Natural killer cell treated with Interleukin-12 subunit alpha and Interleukin-12 subunit beta and Interleukin-15 and Interleukin-18, amount 100 ng/mL, for 72 hours (primary cell): ENCODE results near the gene TGDS. TPM values are rescaled to one million over a fixed set of nuclear protein-coding genes. Genes with fewer than 3 reads are reported as not detected.
"Not testable (repeated sequence)": the region's sequence is repeated elsewhere in the genome, so short reads cannot be mapped to it uniquely, and the experiment has no call there.

Source experiments
- ATAC-seq, 2 donors: fragments of 150-1000 bp; cut with Tn5 transposase in 1 of 2; sonication (Bioruptor Pico), chemical (Tn5 transposase) in 1 of 2; 2 replicates each; pipeline ENCODE4 v1.10.0; 2021
- DNase-seq: peaks from one replicate; pipeline ENCODE4 v3.0.0; 2022; ENCODE audit warnings: low spot score
- H3K27ac Mint-ChIP-seq, 2 donors: 1 replicate in 1 of 2; 2 replicates in 1 of 2; pipeline ENCODE4 v1.8.0; 2022; ENCODE audit warnings: mixed read lengths in 2 of 2, mild to moderate bottlenecking in 1 of 2, moderate library complexity in 1 of 2
- H3K27me3 Mint-ChIP-seq, 2 donors: 1 replicate in 1 of 2; 2 replicates in 1 of 2; pipeline ENCODE4 v1.8.0; 2022; ENCODE audit warnings: mixed read lengths in 2 of 2
- H3K36me3 Mint-ChIP-seq: one replicate; pipeline ENCODE4 v1.8.0; 2022; ENCODE audit warnings: mixed read lengths
- H3K4me1 Mint-ChIP-seq, 2 donors: 1 replicate in 1 of 2; 2 replicates in 1 of 2; pipeline ENCODE4 v1.8.0; 2022; ENCODE audit warnings: low read depth in 2 of 2, mixed read lengths in 2 of 2, mild to moderate bottlenecking in 1 of 2
- H3K4me3 Mint-ChIP-seq: one replicate; pipeline ENCODE4 v1.8.0; 2022; ENCODE audit warnings: mixed read lengths
- H3K9me3 Mint-ChIP-seq: 2 replicates; pipeline ENCODE4 v1.8.0; 2022; ENCODE audit warnings: mixed read lengths
- total RNA-seq, 2 donors: library from RNA; stranded (reverse); gene quantifications; one replicate each; pipeline ENCODE4 v1.2.3, GENCODE V29; 2022

The TGDS gene
- total RNA-seq, 2 donors from 2014 or later: 18.7 to 20.5 TPM

GRCh38 chr13:94534166-94534565, 61.8 kb downstream of the TGDS start:
- H3K9me3 Mint-ChIP-seq: no peaks in the 10 kb centered on the region
- no peak for DNase-seq
- H3K4me1 Mint-ChIP-seq: no peaks in the 10 kb centered on the region
- no peak for ATAC-seq
- no peak overlapping the region for H3K4me3 Mint-ChIP-seq
- H3K36me3 Mint-ChIP-seq: peaks cover 12% of the 10 kb centered on the region
- no peak overlapping the region for H3K27ac Mint-ChIP-seq
- peaks cover 19 to 29% of the 10 kb centered on the region in 2 donors for H3K27me3 Mint-ChIP-seq

- H3K36me3 Mint-ChIP-seq, ATAC-seq, H3K4me1 Mint-ChIP-seq, DNase-seq, H3K4me3 Mint-ChIP-seq, H3K27ac Mint-ChIP-seq, H3K9me3 Mint-ChIP-seq: not testable (repeated sequence)
- H3K27me3 Mint-ChIP-seq: peaks cover 12 to 27% of the 10 kb centered on the region in 2 donors
These were observed 63.7 kb downstream of the TGDS start for GRCh38 chr13:94532278-94532677.

- DNase-seq, ATAC-seq, H3K9me3 Mint-ChIP-seq, H3K4me3 Mint-ChIP-seq, H3K27ac Mint-ChIP-seq, H3K4me1 Mint-ChIP-seq, H3K36me3 Mint-ChIP-seq: not testable (repeated sequence)
- H3K27me3 Mint-ChIP-seq: peaks cover 12 to 25% of the 10 kb centered on the region in 2 donors
These were observed 69.0 kb downstream of the TGDS start for GRCh38 chr13:94526956-94527355.

- Mint-ChIP-seq H3K4me3 (no peak overlapping the region), H3K9me3 (no peaks in the 10 kb centered on the region), H3K27me3 (peaks cover 13 to 25% of the 10 kb centered on the region in 2 donors), H3K36me3 (peaks cover 8% of the 10 kb centered on the region), H3K27ac (no peak overlapping the region), H3K4me1 (no peaks in the 10 kb centered on the region)
- ATAC-seq (no peak), DNase-seq (no peak)
These were observed 70.2 kb downstream of the TGDS start for GRCh38 chr13:94525781-94526180.

DNA sequence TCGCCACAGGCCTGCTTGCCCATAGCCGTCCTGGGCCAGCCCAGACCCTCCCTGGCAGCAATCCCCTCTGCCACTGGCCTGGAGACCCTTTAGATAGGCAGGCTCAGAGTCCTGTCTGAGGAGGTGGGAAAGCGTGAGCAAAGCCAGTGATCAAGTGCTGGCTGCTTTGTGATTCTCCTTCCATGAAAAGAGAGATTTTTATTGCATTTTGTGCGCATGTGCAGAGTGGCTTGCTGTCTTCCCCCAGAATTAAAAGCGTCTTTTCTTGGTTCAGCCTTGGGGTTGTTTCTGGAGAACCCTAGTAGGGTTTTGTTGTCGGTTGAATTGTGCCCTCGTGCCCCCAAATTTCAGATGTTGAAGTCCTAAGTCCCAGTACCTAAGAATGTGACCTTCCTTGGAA, 71.5 kb downstream of the TGDS start:
- Mint-ChIP-seq H3K27ac (no peak overlapping the region), H3K27me3 (peaks cover 10 to 20% of the 10 kb centered on the region in 2 donors), H3K4me3 (no peak overlapping the region), H3K36me3 (peaks cover 4% of the 10 kb centered on the region), H3K4me1 (no peaks in the 10 kb centered on the region), H3K9me3 (no peaks in the 10 kb centered on the region)
- DNase-seq (no peak), ATAC-seq (peak in 1 of 2 donors; percentile 57)

Other genes with a start within 250 kb of the TGDS start
- not detected for gene DCT, start 116.5 kb downstream of the TGDS start, total RNA-seq
- 1 to 10 TPM; 7.1 to 7.8 TPM for gene GPR180, start 5.7 kb upstream of the TGDS start, total RNA-seq
- gene SOX21, start 116.4 kb upstream of the TGDS start, total RNA-seq: not detected